NB4 (cell line): ENCODE data around the gene GRM5.

Experiments used
- DNase-seq: peaks from one replicate; pipeline ENCODE4 v3.0.0; 2010; ENCODE audit warnings: low read depth
- H3K4me3 ChIP-seq: one replicate; pipeline ENCODE4 v1.5.1; 2011; ENCODE audit warnings: mild to moderate bottlenecking, low read depth, low read length, moderate library complexity
- MYC ChIP-seq: IDR thresholded peaks from 2 replicates; pipeline ENCODE4 v1.6.1; 2011; ENCODE audit warnings: low read depth, low read length
- POLR2A ChIP-seq: IDR thresholded peaks from 2 replicates; pipeline ENCODE4 v1.6.1; 2011; ENCODE audit warnings: mild to moderate bottlenecking; ENCODE audit not compliant: insufficient read length; ENCODE audit errors: extremely low read depth
- TF ChIP-seq, protein P1 (sequence below): IDR thresholded peaks from 2 replicates; pipeline ENCODE4 v1.6.1; 2011; ENCODE audit warnings: low read depth, low read length
- TF ChIP-seq, protein P2 (sequence below): IDR thresholded peaks from one replicate; pipeline ENCODE4 v1.5.1; 2012; ENCODE audit warnings: low read depth, low read length

GRM5 gene

DNA sequence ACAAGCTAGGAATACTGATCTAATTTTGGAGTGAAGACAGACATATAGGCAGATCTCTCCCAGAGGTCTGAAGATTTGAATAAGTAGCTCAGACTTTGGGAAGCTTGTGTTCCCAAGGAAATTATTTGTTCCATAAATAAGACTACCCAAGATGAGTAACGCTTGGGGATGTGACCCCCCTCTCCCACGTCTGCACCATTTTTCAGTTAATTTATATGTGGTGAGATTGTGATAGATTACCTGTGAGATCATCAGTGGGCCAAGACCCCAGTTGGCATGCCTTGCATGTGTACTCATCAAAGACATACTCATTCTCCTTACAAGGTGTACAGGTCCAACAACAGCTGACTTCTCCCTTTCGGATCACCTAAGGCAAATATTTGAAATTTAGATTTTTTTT, 475.4 kb downstream of the GRM5 start:
- no peak for DNase-seq

DNA sequence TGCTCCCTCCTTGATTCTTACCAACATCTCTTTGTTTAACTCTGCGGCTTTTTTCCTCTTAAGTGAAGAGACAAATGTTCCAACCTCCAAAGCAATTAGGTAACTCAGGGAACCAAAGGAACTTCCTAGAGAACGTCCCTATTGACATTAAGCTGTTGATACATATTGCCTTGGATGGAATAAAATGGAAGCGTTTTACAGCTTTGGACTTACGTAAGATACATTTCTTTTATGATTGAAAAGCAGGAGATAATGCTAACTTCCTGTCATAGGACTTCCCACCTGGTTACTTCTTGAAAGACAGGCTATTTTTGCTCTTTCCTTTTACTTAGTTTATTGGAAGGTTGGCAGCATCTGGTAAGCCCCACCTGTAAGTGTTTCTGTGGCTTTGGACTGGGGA, 482.5 kb downstream of the GRM5 start:
- DNase-seq, result no peak
- TF ChIP-seq POLR2A, result no peak
- no peak for TF ChIP-seq MYC
- TF ChIP-seq, protein P1, sequence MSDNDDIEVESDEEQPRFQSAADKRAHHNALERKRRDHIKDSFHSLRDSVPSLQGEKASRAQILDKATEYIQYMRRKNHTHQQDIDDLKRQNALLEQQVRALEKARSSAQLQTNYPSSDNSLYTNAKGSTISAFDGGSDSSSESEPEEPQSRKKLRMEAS, result no peak
- TF ChIP-seq, protein P2, sequence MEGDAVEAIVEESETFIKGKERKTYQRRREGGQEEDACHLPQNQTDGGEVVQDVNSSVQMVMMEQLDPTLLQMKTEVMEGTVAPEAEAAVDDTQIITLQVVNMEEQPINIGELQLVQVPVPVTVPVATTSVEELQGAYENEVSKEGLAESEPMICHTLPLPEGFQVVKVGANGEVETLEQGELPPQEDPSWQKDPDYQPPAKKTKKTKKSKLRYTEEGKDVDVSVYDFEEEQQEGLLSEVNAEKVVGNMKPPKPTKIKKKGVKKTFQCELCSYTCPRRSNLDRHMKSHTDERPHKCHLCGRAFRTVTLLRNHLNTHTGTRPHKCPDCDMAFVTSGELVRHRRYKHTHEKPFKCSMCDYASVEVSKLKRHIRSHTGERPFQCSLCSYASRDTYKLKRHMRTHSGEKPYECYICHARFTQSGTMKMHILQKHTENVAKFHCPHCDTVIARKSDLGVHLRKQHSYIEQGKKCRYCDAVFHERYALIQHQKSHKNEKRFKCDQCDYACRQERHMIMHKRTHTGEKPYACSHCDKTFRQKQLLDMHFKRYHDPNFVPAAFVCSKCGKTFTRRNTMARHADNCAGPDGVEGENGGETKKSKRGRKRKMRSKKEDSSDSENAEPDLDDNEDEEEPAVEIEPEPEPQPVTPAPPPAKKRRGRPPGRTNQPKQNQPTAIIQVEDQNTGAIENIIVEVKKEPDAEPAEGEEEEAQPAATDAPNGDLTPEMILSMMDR, result no peak
- no peak overlapping the region for H3K4me3 ChIP-seq

More for the DNA sequence above, 475.4 kb downstream of the GRM5 start:
- no peak overlapping the region for H3K4me3 ChIP-seq
- TF ChIP-seq, protein P2, result no peak
- TF ChIP-seq MYC, result no peak
- TF ChIP-seq, protein P1, result no peak
- no peak for TF ChIP-seq POLR2A

DNA sequence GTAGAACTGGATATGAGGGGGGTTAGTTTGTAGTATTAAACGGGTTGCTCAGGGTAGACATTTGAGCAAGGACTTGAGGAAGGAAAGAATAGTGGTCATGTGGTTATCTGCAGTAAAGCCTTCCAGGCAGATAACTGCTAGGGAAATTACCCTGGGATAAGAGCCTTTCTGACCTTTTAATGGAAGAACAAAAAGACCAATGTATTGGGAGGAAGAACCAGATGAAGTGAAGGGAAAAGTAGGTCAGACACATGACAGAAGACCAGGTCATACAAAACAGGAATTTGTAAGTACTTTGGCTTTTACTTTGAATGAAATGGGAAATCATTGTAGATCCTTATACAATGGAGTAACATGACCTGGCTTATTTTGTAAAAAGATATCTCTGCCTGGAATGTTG, 486.3 kb downstream of the GRM5 start:
- no peak for DNase-seq
- no peak overlapping the region for H3K4me3 ChIP-seq
- TF ChIP-seq, protein P2, result no peak
- TF ChIP-seq POLR2A (no peak), MYC (no peak)
- TF ChIP-seq, protein P1, result no peak

DNA sequence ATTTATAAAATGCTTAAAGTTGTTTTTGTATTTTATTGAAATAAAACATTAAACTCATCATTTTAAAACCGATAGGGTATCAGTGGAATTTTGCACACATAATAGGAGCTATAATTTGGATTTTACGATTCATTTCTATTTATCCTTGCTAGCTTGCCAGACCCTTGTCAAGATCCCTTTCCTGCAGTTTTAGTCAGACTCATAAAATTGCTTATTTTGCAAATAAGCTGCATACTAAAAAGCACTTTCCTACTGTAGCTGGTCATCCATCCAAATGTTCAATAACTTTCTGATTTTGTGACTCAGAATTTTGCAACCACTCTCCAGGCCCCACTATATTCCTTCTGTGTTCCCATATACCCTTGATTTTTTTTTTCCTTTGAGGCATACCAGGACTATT, 489.0 kb downstream of the GRM5 start:
- TF ChIP-seq POLR2A, result no peak
- TF ChIP-seq, protein P1, result no peak
- TF ChIP-seq MYC, result no peak
- TF ChIP-seq, protein P2, result no peak
- DNase-seq, result no peak
- H3K4me3 ChIP-seq, result no peak overlapping the region

DNA sequence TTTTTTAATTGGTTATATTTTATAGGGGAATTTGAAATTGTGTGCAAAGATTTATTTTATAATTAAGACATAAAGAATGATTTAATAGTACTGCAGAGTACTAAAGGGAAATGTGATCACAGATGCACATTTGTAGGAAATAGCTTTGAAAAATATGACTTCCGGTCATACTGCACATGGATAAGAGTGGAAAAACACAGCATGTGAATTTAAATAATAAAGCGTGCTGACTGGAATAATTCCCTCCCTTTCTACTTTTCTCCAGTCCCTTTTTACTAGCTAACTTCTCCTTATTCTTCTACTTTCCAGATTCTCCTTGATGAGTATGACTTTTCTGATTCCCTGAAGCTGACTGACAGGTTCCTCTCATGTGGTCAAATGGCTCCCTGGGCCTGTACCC, 489.9 kb downstream of the GRM5 start:
- TF ChIP-seq, protein P1, result no peak
- no peak for TF ChIP-seq MYC
- DNase-seq, result no peak
- no peak overlapping the region for H3K4me3 ChIP-seq

DNA sequence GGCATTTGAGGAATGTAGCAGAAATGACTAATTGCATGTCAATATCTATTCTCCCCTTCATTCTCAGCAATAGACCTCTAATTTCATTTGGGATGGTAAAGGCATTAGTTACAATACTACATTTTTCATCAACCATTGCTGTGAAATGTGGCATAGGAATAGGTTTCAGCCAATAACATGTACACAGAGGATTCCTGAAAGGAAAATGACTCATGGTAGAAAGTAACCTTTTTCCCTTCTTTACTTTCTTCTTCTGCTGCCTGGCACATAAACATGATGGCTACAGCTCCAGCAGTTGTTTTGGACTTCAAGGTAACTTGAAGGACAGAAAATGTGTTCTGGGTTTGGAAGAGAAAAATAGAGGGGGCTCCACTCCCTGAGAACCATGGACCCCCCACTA, 496.4 kb downstream of the GRM5 start:
- DNase-seq, result no peak
- TF ChIP-seq POLR2A, result no peak
- TF ChIP-seq, protein P2, result no peak
- TF ChIP-seq, protein P1, result no peak
- TF ChIP-seq MYC, result no peak
- no peak overlapping the region for H3K4me3 ChIP-seq
